Breast epithelium (tissue), 3 donors: ENCODE data around the gene CAB39L.

ENCODE experiments used
- POLR2A ChIP-seq: fragments of 450-650 bp; IDR thresholded peaks from one replicate; pipeline ENCODE4 v1.6.1; 2016; ENCODE audit warnings: antibody characterized with exemption, mild to moderate bottlenecking, moderate library complexity
- POLR2AphosphoS5 ChIP-seq, 3 donors: sonication (generic); formaldehyde crosslinking; IDR thresholded peaks; one replicate each; pipeline ENCODE4 v1.6.1; 2017; ENCODE audit warnings: antibody characterized with exemption in 3 of 3

- TF ChIP-seq POLR2A (no peak), POLR2AphosphoS5 (IDR thresholded peaks at IDR 0.05) (no peak)
Observed at GRCh38 chr13:49298903-49299605, 144.8 kb downstream of the CAB39L start.
